Ovary (tissue), 3 donors: ENCODE data around the gene PACSIN2.

Source experiments
- EP300 ChIP-seq: sonication (generic); formaldehyde crosslinking; IDR thresholded peaks from one replicate; pipeline ENCODE4 v1.6.1; 2017; ENCODE audit warnings: antibody characterized with exemption
- POLR2A ChIP-seq: fragments of 450-650 bp; IDR thresholded peaks from one replicate; pipeline ENCODE4 v1.6.1; 2017; ENCODE audit warnings: antibody characterized with exemption, mild to moderate bottlenecking, moderate library complexity
- TF ChIP-seq, protein P1 (sequence below), 3 donors: fragments of 450-650 bp in 2 of 3; fragments of 200-600 bp in 1 of 3; IDR thresholded peaks; one replicate each; pipeline versions ENCODE4 v1.5.1 to v1.8.0; 2016 to 2022; ENCODE audit warnings: antibody characterized with exemption in 3 of 3, mild to moderate bottlenecking in 1 of 3
- donor health status: DM: no; HTN: no; CAD: no.

GRCh38 chr22:43039800-43040199 lies 24.9 kb upstream of the PACSIN2 start:
- TF ChIP-seq, protein P1, sequence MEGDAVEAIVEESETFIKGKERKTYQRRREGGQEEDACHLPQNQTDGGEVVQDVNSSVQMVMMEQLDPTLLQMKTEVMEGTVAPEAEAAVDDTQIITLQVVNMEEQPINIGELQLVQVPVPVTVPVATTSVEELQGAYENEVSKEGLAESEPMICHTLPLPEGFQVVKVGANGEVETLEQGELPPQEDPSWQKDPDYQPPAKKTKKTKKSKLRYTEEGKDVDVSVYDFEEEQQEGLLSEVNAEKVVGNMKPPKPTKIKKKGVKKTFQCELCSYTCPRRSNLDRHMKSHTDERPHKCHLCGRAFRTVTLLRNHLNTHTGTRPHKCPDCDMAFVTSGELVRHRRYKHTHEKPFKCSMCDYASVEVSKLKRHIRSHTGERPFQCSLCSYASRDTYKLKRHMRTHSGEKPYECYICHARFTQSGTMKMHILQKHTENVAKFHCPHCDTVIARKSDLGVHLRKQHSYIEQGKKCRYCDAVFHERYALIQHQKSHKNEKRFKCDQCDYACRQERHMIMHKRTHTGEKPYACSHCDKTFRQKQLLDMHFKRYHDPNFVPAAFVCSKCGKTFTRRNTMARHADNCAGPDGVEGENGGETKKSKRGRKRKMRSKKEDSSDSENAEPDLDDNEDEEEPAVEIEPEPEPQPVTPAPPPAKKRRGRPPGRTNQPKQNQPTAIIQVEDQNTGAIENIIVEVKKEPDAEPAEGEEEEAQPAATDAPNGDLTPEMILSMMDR (IDR thresholded peaks at IDR 0.05), result no peak
- no peak for TF ChIP-seq POLR2A
- no peak for TF ChIP-seq EP300
